ENCODE results near the gene OXCT2. TPM values are rescaled to one million over a fixed set of nuclear protein-coding genes. Genes with fewer than 3 reads are reported as not detected.

The OXCT2 gene
- polyA plus RNA-seq, 1 donor (not counting 4 experiments of a cell fraction or from before 2014, with no cell fraction given): not detected

GRCh38 chr1:39781349-39781715, 10.2 kb upstream of the OXCT2 start:
- no peak for TF ChIP-seq EZH2 (IDR thresholded peaks at IDR 0.05; ENCODE audit: low read length)
- TF ChIP-seq CTCF (optimal IDR thresholded peaks at IDR 0.05 in 1 of 3, IDR thresholded peaks at IDR 0.05 in 1 of 3, conservative IDR thresholded peaks at IDR 0.05 in 1 of 3; ENCODE audit: extremely low read depth in 1 of 3, insufficient read depth in 2 of 3, low read length in 3 of 3): no peak
- DNase-seq (ENCODE audit: low read depth, low spot score) (no peak), FAIRE-seq (no peak)
- no peaks in the 10 kb centered on the region for H4K20me1 ChIP-seq (ENCODE audit: control insufficient read depth, extremely low read depth, insufficient read depth, low read length)
- H3K9me1 ChIP-seq (ENCODE audit: control insufficient read depth, extremely low read depth, insufficient read depth, low read length): no peaks in the 10 kb centered on the region
- no peak overlapping the region for H3K4me2 ChIP-seq (ENCODE audit: control insufficient read depth, extremely low read depth, insufficient read depth, low read depth, low read length)
- dilution Hi-C loops (cut with MboI; ENCODE audit: extremely low pct_ligation_motif_present, low sequenced_read_pairs): no loop called here
- no peaks in the 10 kb centered on the region for H3K36me3 ChIP-seq (ENCODE audit: control insufficient read depth in 2 of 2, extremely low read depth in 1 of 2, insufficient read depth in 2 of 2, low read length in 2 of 2)
- H3K79me2 ChIP-seq (ENCODE audit: control insufficient read depth, insufficient read depth, low read length): no peaks in the 10 kb centered on the region
- H3K9me3 ChIP-seq (ENCODE audit: control insufficient read depth, low read depth, low read length): no peaks in the 10 kb centered on the region
- no peak overlapping the region for H2AFZ ChIP-seq (ENCODE audit: control insufficient read depth, low read length)
- H3K27ac ChIP-seq (ENCODE audit: control insufficient read depth, insufficient read depth, low read length): no peak overlapping the region
- H3K27me3 ChIP-seq (ENCODE audit: control insufficient read depth, extremely low read depth, insufficient read depth, low read length): no peaks in the 10 kb centered on the region
- H3K9ac ChIP-seq (ENCODE audit: control insufficient read depth, extremely low read depth, insufficient read depth, low read length): no peak overlapping the region
- H3K4me1 ChIP-seq (ENCODE audit: control insufficient read depth, extremely low read depth, insufficient read depth, low read length): no peaks in the 10 kb centered on the region
- no peak overlapping the region for H3K4me3 ChIP-seq (ENCODE audit: control insufficient read depth in 2 of 3, extremely low read depth in 1 of 3, insufficient read depth in 2 of 3, low read depth in 1 of 3, low read length in 3 of 3)

- no peaks in the 10 kb centered on the region for H3K9me3 ChIP-seq (ENCODE audit: control insufficient read depth, low read depth, low read length)
- no peaks in the 10 kb centered on the region for H3K27me3 ChIP-seq (ENCODE audit: control insufficient read depth, extremely low read depth, insufficient read depth, low read length)
- FAIRE-seq (no peak), DNase-seq (ENCODE audit: low read depth, low spot score) (no peak)
- no peak overlapping the region for H3K4me2 ChIP-seq (ENCODE audit: control insufficient read depth, extremely low read depth, insufficient read depth, low read depth, low read length)
- no peaks in the 10 kb centered on the region for H3K4me1 ChIP-seq (ENCODE audit: control insufficient read depth, extremely low read depth, insufficient read depth, low read length)
- no peak overlapping the region for H3K4me3 ChIP-seq (ENCODE audit: control insufficient read depth in 2 of 3, extremely low read depth in 1 of 3, insufficient read depth in 2 of 3, low read depth in 1 of 3, low read length in 3 of 3)
- H3K9me1 ChIP-seq (ENCODE audit: control insufficient read depth, extremely low read depth, insufficient read depth, low read length): no peaks in the 10 kb centered on the region
- no peak overlapping the region for H2AFZ ChIP-seq (ENCODE audit: control insufficient read depth, low read length)
- no peak for TF ChIP-seq CTCF (optimal IDR thresholded peaks at IDR 0.05 in 1 of 3, IDR thresholded peaks at IDR 0.05 in 1 of 3, conservative IDR thresholded peaks at IDR 0.05 in 1 of 3; ENCODE audit: extremely low read depth in 1 of 3, insufficient read depth in 2 of 3, low read length in 3 of 3)
- no peak for TF ChIP-seq EZH2 (IDR thresholded peaks at IDR 0.05; ENCODE audit: low read length)
- no peak overlapping the region for H3K9ac ChIP-seq (ENCODE audit: control insufficient read depth, extremely low read depth, insufficient read depth, low read length)
- H3K79me2 ChIP-seq (ENCODE audit: control insufficient read depth, insufficient read depth, low read length): no peaks in the 10 kb centered on the region
- no peaks in the 10 kb centered on the region for H4K20me1 ChIP-seq (ENCODE audit: control insufficient read depth, extremely low read depth, insufficient read depth, low read length)
- H3K27ac ChIP-seq (ENCODE audit: control insufficient read depth, insufficient read depth, low read length): no peak overlapping the region
- H3K36me3 ChIP-seq (ENCODE audit: control insufficient read depth in 2 of 2, extremely low read depth in 1 of 2, insufficient read depth in 2 of 2, low read length in 2 of 2): no peaks in the 10 kb centered on the region
- dilution Hi-C loops (cut with MboI; ENCODE audit: extremely low pct_ligation_motif_present, low sequenced_read_pairs): no loop called here
These were observed 8.7 kb upstream of the OXCT2 start for GRCh38 chr1:39779821-39780220.

Data from keratinocyte (primary cell).